ENCODE results near the gene RTL9. TPM values are rescaled to one million over a fixed set of nuclear protein-coding genes. Genes with fewer than 3 reads are reported as not detected.

RTL9 gene
- total RNA-seq (2022; extraction: Qiagen RNA extraction; ENCODE audit: low read depth) = 0.05 to 0.12 TPM (median 0.07 TPM) in 5 replicates

DNA sequence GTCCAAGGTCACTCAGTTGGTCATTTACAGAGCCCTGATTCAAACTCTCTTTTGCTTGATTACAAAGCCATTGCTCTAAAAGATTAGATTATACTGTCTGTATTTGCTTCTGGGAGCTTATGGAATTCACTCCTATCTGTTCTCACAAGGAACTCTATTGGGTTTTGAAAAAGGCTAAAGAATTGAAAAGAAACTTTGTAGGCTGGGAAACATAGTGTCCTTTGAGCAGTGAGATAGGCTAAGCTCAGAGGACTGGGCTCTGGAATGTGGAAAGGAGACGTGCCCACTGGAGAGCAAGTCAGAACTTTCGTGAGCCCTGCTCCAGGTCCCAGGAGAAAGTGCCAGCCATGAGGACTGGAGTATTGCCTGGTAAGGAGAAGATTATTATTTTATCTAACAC is at the start of gene RTL9:
Gene RTL9 (plus strand): TSS at position 301 of the 400 bp plus-strand sequence. CDS start 91,770 bp downstream, outside the sequence.

DNA sequence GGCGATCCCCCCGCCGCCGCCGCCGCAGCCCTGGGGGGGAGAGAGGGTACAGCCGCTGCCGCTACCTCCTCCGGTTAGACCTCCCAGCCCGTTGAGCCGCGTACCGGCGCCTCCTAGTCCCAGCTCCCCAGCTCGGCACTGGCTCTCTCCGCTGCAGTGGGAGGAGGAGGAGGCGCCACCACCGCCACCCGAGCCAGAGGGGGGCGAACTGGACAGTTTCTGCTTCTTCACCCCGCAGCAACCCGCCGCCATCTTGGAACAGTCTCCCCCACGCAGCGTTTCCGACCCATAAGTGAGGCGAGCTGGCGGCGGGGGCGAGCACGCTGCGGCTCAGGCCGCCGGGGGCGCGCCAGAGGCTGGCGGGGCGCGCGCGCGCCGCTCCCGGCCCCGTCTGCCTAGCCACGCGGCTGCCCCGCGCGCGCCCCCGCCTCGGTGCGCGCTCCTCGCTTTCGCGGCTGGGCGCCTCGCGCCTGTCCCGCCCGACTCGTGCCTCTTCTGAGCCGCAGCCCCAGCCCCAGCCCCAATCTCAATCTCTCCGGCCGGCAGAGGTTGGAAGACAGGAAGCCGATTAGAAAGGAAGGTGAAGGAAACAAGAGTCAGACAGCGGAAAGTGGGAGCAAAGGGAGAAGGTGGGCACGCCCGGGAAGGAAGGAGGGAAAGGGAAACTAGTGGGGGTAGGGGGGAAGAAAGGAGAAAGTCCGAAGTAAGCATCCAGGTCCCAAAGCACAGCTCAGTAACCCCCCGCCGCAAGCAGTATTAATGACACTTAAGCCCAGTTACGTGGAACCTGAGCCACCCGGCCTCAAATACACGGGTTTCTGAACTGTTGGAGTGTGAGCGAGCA is 40.6 kb upstream of the RTL9 start, which contains the start of gene AMMECR1:
Gene AMMECR1 (minus strand): TSS at position 266 of the 844 bp plus-strand sequence. CDS start 14 bp downstream, at position 252.

Other genes starting within 250 kb of the RTL9 start
- gene AMMECR1, start 40.8 kb upstream of the RTL9 start, total RNA-seq (2022; extraction: Qiagen RNA extraction; ENCODE audit: low read depth) = 7.0 to 7.8 TPM (median 7.2 TPM) in 5 replicates